HG02973 (cell line): ENCODE measurements around the gene TTN.
A peak's percentile ranks its signal among the peaks of the same experiment; 100 is the strongest.
"Not testable (repeated sequence)": the region's sequence is repeated elsewhere in the genome, so short reads cannot be mapped to it uniquely, and the experiment has no call there.

Source experiments
- ATAC-seq: cut with Tn5 transposase; IDR thresholded peaks from one replicate; pipeline ENCODE4 v1.9.1; 2021; ENCODE audit warnings: moderate library complexity; ENCODE audit not compliant: unreplicated experiment

Gene TTN

GRCh38 chr2:178542161-178542560, 265.1 kb downstream of the TTN start:
- ATAC-seq, result no peak

GRCh38 chr2:178536037-178536436, 271.2 kb downstream of the TTN start:
- no peak for ATAC-seq

GRCh38 chr2:178531168-178531567, 276.1 kb downstream of the TTN start:
- ATAC-seq, result no peak

- peak; percentile 96 for ATAC-seq
Measured at GRCh38 chr2:178530625-178531142, 276.5 kb downstream of the TTN start.

GRCh38 chr2:178530131-178530530, 277.1 kb downstream of the TTN start:
- ATAC-seq, result no peak

GRCh38 chr2:178529194-178529593, 278.0 kb downstream of the TTN start:
- ATAC-seq, result no peak

- no peak for ATAC-seq
Measured at GRCh38 chr2:178528647-178529046, 278.6 kb downstream of the TTN start.

- ATAC-seq, result no peak
Measured at GRCh38 chr2:178527592-178527991, 279.6 kb downstream of the TTN start.

GRCh38 chr2:178526256-178526655, 281.0 kb downstream of the TTN start:
- ATAC-seq, result no peak

- not testable (repeated sequence) for ATAC-seq
Measured at GRCh38 chr2:178525460-178525859, 281.8 kb downstream of the TTN start.

- ATAC-seq, result not testable (repeated sequence)
Measured at GRCh38 chr2:178525010-178525409, 282.2 kb downstream of the TTN start.

- peak; percentile 18 for ATAC-seq
Measured at GRCh38 chr2:178523596-178524134, 283.6 kb downstream of the TTN start.

GRCh38 chr2:178522950-178523595, 284.1 kb downstream of the TTN start:
- ATAC-seq, result peak; percentile 94

- no peak for ATAC-seq
Measured at GRCh38 chr2:178521304-178522150, 285.7 kb downstream of the TTN start.

- ATAC-seq, result no peak
Measured at GRCh38 chr2:178517496-178517895, 289.7 kb downstream of the TTN start.

- no peak for ATAC-seq
Measured at GRCh38 chr2:178514664-178515063, 292.6 kb downstream of the TTN start.

- ATAC-seq, result no peak
Measured at GRCh38 chr2:178513876-178514275, 293.3 kb downstream of the TTN start.

- ATAC-seq, result no peak
Measured at GRCh38 chr2:178512484-178512883, 294.7 kb downstream of the TTN start.

GRCh38 chr2:178510384-178510783, 296.8 kb downstream of the TTN start:
- no peak for ATAC-seq

- ATAC-seq, result no peak
Measured at GRCh38 chr2:178508646-178509045, 298.6 kb downstream of the TTN start.

GRCh38 chr2:178506949-178507348, 300.3 kb downstream of the TTN start:
- no peak for ATAC-seq

GRCh38 chr2:178506524-178506923, 300.7 kb downstream of the TTN start:
- ATAC-seq, result no peak
